Type B pancreatic cell (in vitro differentiated cells): Measurements from ENCODE around the gene LRRC74B. TPM values are rescaled to one million over a fixed set of nuclear protein-coding genes. Genes with fewer than 3 reads are reported as not detected.

Experiments
- DNase-seq: peaks from one replicate; pipeline ENCODE4 v3.0.0; 2021; ENCODE audit warnings: mixed read lengths; ENCODE audit not compliant: unreplicated experiment; ENCODE audit errors: extremely low spot score
- H3K27ac Mint-ChIP-seq: 2 replicates; pipeline ENCODE4 v1.8.0; 2021; ENCODE audit warnings: mild to moderate bottlenecking, mixed read lengths
- H3K27me3 Mint-ChIP-seq: 2 replicates; pipeline ENCODE4 v1.8.0; 2021; ENCODE audit warnings: mixed read lengths
- H3K36me3 Mint-ChIP-seq: 2 replicates; pipeline ENCODE4 v1.8.0; 2021; ENCODE audit warnings: mixed read lengths
- H3K4me1 Mint-ChIP-seq: one replicate; pipeline ENCODE4 v1.8.0; 2021; ENCODE audit warnings: mixed read lengths; ENCODE audit not compliant: unreplicated experiment
- H3K4me3 Mint-ChIP-seq: 2 replicates; pipeline ENCODE4 v1.8.0; 2021; ENCODE audit warnings: mild to moderate bottlenecking, mixed read lengths
- H3K9me3 Mint-ChIP-seq: 2 replicates; pipeline ENCODE4 v1.8.0; 2021; ENCODE audit warnings: mixed read lengths
- CTCF ChIP-seq: fragments of 200-600 bp; sonication (generic); conservative IDR thresholded peaks from 2 replicates; pipeline ENCODE4 v1.5.0; 2021; ENCODE audit warnings: antibody characterized with exemption, mild to moderate bottlenecking
- microRNA-seq: library from miRNA; unstranded; fragments of <30 nt; microRNA quantifications from one replicate; pipeline ENCODE4, GENCODE V29; 2020
- total RNA-seq: library from RNA; stranded (reverse); gene quantifications from 2 replicates; pipeline ENCODE4 v1.2.1, GENCODE V29; 2021; ENCODE audit warnings: low replicate concordance

The LRRC74B gene
- total RNA-seq, 1 donor from 2014 or later = 0.65 TPM

GRCh38 chr22:21103633-21104032 is 57.9 kb downstream of the LRRC74B start:
- no peak for TF ChIP-seq CTCF
- H3K4me3 Mint-ChIP-seq = peak overlapping the region; percentile 23
- no peak overlapping the region for H3K27ac Mint-ChIP-seq

GRCh38 chr22:21104126-21104691 is 58.5 kb downstream of the LRRC74B start:
- Mint-ChIP-seq H3K36me3 (no peaks in the 10 kb centered on the region), H3K9me3 (no peaks in the 10 kb centered on the region), H3K4me1 (peaks cover 15% of the 10 kb centered on the region), H3K27me3 (peaks cover 14% of the 10 kb centered on the region), H3K4me3 (no peak overlapping the region), H3K27ac (no peak overlapping the region)
- TF ChIP-seq CTCF = peak; percentile 18
- DNase-seq = no peak

More at GRCh38 chr22:21103633-21104032, 57.9 kb downstream of the LRRC74B start:
- Mint-ChIP-seq H3K27me3 (peaks cover 14% of the 10 kb centered on the region), H3K9me3 (no peaks in the 10 kb centered on the region), H3K36me3 (no peaks in the 10 kb centered on the region), H3K4me1 (peaks cover 15% of the 10 kb centered on the region)
- DNase-seq = no peak

GRCh38 chr22:21105294-21105693 is 59.5 kb downstream of the LRRC74B start:
- Mint-ChIP-seq H3K4me3 (no peak overlapping the region), H3K27me3 (peaks cover 14% of the 10 kb centered on the region), H3K4me1 (peaks cover 15% of the 10 kb centered on the region), H3K36me3 (no peaks in the 10 kb centered on the region), H3K9me3 (no peaks in the 10 kb centered on the region), H3K27ac (no peak overlapping the region)
- DNase-seq = no peak
- no peak for TF ChIP-seq CTCF

- Mint-ChIP-seq H3K27me3 (peaks cover 9% of the 10 kb centered on the region), H3K4me1 (peaks cover 15% of the 10 kb centered on the region), H3K4me3 (no peak overlapping the region), H3K9me3 (no peaks in the 10 kb centered on the region), H3K36me3 (no peaks in the 10 kb centered on the region), H3K27ac (no peak overlapping the region)
- TF ChIP-seq CTCF = no peak
- DNase-seq = no peak
These were observed 60.3 kb downstream of the LRRC74B start for GRCh38 chr22:21106000-21106399.

GRCh38 chr22:21108379-21109115 is 62.8 kb downstream of the LRRC74B start:
- DNase-seq = no peak
- Mint-ChIP-seq H3K4me3 (no peak overlapping the region), H3K27me3 (no peaks in the 10 kb centered on the region), H3K4me1 (peaks cover 5% of the 10 kb centered on the region), H3K36me3 (no peaks in the 10 kb centered on the region), H3K9me3 (no peaks in the 10 kb centered on the region), H3K27ac (no peak overlapping the region)
- TF ChIP-seq CTCF = no peak

Small RNA genes lying within 50 kb of the gene (microRNA-seq; reads per million reads assigned to microRNA genes)
- not detected for gene MIR649

Other genes starting within 250 kb of the LRRC74B start
- 119 and 120 TPM in 2 replicates for gene PI4KA, start 187.1 kb upstream of the LRRC74B start, total RNA-seq
- gene SNAP29, start 186.9 kb upstream of the LRRC74B start, total RNA-seq = 19.0 and 20.4 TPM in 2 replicates
- gene CRKL, start 128.5 kb upstream of the LRRC74B start, total RNA-seq = 64.9 and 78.1 TPM in 2 replicates
- gene AIFM3, start 78.7 kb upstream of the LRRC74B start, total RNA-seq = 0.69 and 2.6 TPM in 2 replicates
- 60.3 and 102 TPM in 2 replicates for gene LZTR1, start 63.6 kb upstream of the LRRC74B start, total RNA-seq
- 16.9 and 26.4 TPM in 2 replicates for gene THAP7, start 43.8 kb upstream of the LRRC74B start, total RNA-seq
- gene P2RX6, start 30.8 kb upstream of the LRRC74B start, total RNA-seq = 0.71 and 2.8 TPM in 2 replicates
- gene SLC7A4, start 13.4 kb upstream of the LRRC74B start, total RNA-seq = 3.3 and 6.7 TPM in 2 replicates